Kidney epithelial cell (primary cell): ENCODE measurements around the gene HOXA10. TPM values are rescaled to one million over a fixed set of nuclear protein-coding genes. Genes with fewer than 3 reads are reported as not detected.

Source experiments
- DNase-seq: peaks from one replicate; pipeline ENCODE4 v3.0.0-alpha.2; 2010; ENCODE audit warnings: low read depth
- H3K27me3 ChIP-seq: 2 replicates; pipeline ENCODE4 v1.6.0; 2011; ENCODE audit warnings: low read length; ENCODE audit not compliant: control insufficient read depth, insufficient read depth
- H3K36me3 ChIP-seq: 2 replicates; pipeline ENCODE4 v1.5.1; 2011; ENCODE audit warnings: low read length; ENCODE audit not compliant: control insufficient read depth, insufficient read depth
- H3K4me3 ChIP-seq: 2 replicates; pipeline ENCODE4 v1.5.1; 2011; ENCODE audit warnings: low read depth, mild to moderate bottlenecking, control low read depth, low read length
- total RNA-seq: library from RNA; depleted of rRNA; stranded (reverse); fragments of >200 nt; gene quantifications from 2 replicates; pipeline ENCODE4 v1.2.3, GENCODE V29; 2015
- TF ChIP-seq, protein P1 (sequence below): IDR thresholded peaks from 2 replicates; pipeline ENCODE4 v1.5.1; 2011; ENCODE audit warnings: mild to moderate bottlenecking, moderate library complexity, low read length, control low read depth, inconsistent platforms; ENCODE audit not compliant: insufficient read depth, poor library complexity, severe bottlenecking

The HOXA10 gene
- total RNA-seq, 1 donor from 2014 or later: 29.1 TPM

DNA sequence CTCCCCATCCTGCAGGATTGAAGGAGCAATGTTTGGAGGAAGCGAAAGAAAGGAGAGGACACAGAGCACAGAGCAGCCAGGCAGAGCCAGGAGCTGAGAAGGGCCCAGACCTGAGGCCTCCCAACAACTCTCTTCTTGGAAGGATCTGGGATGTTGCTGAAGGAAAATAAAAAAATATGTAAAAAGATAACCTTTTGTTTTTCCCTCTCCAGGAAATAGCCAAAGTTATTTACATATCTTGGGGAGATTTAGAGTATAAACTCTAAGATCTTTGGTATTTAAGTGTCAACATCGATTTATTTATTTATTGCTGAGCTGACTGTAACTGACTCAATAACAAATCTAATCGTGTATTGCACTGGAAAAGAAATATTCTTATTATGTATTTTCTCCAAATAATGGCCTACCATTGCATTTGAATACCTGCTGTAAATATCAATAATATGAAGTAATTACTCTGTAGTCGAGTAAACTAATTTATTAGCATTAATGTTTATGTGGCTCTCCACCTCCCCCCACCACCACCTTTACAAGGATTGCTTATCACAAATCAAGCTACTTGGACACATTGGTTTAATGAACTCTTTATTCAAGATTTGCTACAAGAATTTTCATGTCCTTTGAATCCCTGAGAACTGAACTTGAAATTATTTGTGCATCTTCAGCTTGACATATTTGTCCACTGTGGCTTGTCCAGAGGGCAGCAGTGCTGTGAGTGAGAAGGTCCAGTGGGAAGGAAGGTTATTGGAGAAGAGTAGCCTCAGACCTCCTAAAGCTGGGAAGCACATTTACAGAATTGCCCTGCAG, 12.8 kb upstream of the HOXA10 start:
- Histone ChIP-seq H3K36me3 (no peaks in the 10 kb centered on the region), H3K27me3 (peaks cover 5% of the 10 kb centered on the region), H3K4me3 (peak overlapping the region; percentile 78)
- TF ChIP-seq, protein P1, sequence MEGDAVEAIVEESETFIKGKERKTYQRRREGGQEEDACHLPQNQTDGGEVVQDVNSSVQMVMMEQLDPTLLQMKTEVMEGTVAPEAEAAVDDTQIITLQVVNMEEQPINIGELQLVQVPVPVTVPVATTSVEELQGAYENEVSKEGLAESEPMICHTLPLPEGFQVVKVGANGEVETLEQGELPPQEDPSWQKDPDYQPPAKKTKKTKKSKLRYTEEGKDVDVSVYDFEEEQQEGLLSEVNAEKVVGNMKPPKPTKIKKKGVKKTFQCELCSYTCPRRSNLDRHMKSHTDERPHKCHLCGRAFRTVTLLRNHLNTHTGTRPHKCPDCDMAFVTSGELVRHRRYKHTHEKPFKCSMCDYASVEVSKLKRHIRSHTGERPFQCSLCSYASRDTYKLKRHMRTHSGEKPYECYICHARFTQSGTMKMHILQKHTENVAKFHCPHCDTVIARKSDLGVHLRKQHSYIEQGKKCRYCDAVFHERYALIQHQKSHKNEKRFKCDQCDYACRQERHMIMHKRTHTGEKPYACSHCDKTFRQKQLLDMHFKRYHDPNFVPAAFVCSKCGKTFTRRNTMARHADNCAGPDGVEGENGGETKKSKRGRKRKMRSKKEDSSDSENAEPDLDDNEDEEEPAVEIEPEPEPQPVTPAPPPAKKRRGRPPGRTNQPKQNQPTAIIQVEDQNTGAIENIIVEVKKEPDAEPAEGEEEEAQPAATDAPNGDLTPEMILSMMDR: no peak
- no peak for DNase-seq

DNA sequence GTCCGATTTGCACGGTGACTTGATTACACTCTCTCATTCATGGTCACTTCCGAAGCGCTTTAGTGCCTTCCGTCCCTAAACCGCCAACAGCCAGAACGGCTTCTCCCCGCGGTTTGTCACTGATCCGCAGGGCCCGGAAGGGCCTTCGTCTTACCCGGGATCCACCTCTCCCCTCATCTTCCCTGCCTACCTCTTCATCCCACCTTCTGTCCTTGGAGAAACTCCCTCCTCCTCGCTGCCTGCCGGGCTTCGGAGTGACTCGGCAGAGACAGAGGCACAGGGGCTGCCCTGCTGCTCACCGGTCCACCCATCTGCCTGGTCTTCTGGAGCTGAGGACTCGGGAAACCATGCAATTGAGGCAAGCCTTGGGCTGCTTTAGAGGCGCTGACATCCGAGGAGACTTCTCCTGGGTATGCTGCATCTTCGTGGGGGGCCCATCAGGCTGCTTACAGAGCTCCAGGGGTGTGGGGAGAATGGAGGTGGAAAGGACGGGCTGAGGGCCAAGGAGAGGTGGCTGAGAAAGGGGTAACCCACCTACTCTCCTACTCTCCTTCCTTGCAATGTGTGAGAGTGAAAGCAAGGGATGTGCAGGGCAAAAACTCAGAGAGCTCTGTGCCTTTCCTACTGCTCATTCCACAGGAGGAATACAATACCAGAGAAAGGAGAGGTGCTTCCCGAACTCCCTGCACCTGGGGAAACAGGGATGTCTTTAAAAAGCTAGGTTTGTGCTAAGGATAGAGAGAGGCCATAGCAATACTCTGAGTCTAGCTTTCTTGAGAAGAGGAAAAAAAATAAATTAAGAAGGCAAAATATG, 11.9 kb upstream of the HOXA10 start:
- TF ChIP-seq, protein P1: no peak
- H3K27me3 ChIP-seq: no peaks in the 10 kb centered on the region
- peak overlapping the region; percentile 78 for H3K4me3 ChIP-seq
- no peak for DNase-seq
- H3K36me3 ChIP-seq: no peaks in the 10 kb centered on the region

DNA sequence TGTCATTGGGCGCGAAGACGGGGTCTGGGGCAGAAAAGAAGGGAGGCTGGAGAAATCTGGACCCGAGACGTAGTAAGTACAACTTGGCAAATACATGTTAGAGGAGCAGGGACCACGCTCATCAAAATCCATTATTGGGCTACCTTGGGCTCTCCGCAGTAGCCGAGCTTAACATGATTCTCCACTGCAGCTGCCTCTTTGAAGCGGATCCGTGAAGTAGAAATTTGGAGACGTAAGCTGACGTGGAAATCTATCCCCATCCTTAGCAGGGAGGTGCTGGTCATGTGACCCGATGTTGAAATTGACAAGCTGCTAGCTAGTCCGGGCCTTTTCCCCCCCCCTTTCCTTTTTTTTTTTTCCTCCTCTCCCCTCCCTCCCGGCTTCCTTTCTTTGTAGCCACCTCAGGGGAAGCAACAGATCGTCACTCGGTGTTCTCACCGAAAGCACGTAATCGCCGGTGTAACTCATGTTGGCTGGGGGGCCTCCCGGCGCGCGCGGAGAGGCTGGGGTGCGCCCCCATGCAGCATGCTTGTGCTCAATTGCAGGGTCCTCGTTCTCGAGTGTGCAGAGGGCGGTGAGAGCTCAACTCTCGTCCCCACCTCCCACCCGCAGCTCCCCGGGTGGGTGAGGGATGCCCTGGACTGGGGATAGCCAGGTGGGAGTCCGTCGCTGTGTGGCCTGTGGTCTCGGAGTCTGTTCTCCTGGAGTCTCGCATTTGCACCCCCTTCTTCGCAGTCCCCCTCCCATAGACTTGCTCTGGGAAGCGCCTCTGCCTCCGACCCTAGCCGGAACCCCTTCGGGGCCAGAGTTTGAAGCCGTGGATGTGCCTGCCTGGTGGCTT, 11.1 kb upstream of the HOXA10 start, which contains the start of gene HOXA11:
Gene HOXA11, minus strand, starts transcription at position 220 of the 841 bp plus-strand sequence. Its CDS starts 88 bp downstream, at position 132.
- DNase-seq: peak; percentile 95
- H3K27me3 ChIP-seq: no peaks in the 10 kb centered on the region
- no peaks in the 10 kb centered on the region for H3K36me3 ChIP-seq
- TF ChIP-seq, protein P1: no peak
- H3K4me3 ChIP-seq: peak within 1 kb of the TSS; percentile 78

DNA sequence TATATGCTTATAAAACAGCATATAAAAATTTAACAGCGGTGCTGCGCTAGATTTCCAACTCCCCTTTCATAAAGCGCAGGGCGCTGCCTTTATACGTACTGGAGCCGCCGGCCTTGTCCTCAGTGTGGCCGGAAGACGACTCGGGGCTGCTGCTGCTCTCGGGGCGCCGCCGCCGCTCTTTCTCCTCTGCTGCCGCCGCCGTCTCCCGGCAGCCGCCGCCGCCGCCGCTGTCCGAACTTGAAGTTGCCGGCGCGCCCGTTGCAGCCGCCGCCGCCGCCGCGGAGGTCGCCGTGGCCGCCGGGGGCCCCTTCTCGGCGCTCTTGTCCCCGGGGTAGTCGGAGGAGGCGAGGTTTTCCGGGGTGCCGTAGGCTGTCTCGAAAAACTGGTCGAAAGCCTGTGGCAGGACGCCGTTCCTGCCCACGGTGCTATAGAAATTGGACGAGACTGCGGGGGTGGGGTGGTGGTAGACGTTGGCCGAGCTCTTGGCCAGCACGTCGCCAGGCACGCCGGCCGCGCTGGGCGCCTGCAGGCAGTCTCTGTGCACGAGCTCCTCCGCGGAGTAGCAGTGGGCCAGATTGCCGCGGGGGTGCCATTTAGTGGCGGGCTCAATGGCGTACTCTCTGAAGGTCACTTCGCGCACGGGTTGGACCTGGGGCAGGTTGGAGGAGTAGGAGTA, 10.4 kb upstream of the HOXA10 start:
- TF ChIP-seq, protein P1: no peak
- no peak for DNase-seq
- no peaks in the 10 kb centered on the region for H3K27me3 ChIP-seq

DNA sequence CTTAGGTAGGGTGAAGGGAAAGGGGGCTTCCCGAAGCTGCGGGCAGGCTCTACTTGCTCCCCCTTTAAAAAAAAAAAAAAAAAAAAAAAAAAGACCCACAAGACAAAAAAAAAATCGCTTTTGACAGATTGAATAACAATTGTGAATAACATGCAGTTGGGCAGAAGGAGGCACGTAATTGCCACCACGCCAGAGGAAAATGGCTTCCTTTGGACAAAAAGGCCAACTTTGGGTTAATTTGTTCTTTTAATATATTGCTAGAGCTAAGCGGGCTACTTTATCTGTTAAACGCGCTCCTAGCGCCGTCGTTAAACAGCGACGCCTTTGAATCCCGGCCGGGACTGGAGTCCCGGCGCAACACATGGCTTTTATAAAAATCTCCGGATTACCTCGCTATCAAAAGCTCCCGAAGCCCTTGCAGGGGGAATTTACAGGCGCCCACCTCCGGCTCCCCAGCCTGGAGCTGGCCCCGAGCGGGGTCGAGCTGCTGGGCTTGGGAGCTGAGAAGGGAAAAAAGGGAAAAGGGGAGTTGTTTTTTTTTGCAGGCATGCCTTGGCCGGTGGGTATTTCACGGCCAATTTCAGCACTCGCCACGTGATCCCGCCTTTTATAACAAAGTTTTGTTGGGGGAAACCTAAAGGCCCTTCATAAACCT, 9.7 kb upstream of the HOXA10 start:
- Histone ChIP-seq H3K4me3 (peak overlapping the region; percentile 78), H3K27me3 (no peaks in the 10 kb centered on the region)
- TF ChIP-seq, protein P1: no peak

More for the DNA sequence above, 10.4 kb upstream of the HOXA10 start:
- Histone ChIP-seq H3K4me3 (peak overlapping the region; percentile 78), H3K36me3 (no peaks in the 10 kb centered on the region)

More for the DNA sequence above, 9.7 kb upstream of the HOXA10 start:
- DNase-seq: no peak
- no peaks in the 10 kb centered on the region for H3K36me3 ChIP-seq
